Endothelial cell (in vitro differentiated cells): Measurements from ENCODE around the gene TGIF2. TPM values are rescaled to one million over a fixed set of nuclear protein-coding genes. Genes with fewer than 3 reads are reported as not detected.

Source experiments
- DNase-seq: peaks from one replicate; pipeline ENCODE4 v3.0.0; 2021; ENCODE audit warnings: low spot score
- H3K27ac Mint-ChIP-seq: one replicate; pipeline ENCODE4 v1.8.0; 2021; ENCODE audit warnings: mixed read lengths, inconsistent platforms; ENCODE audit not compliant: unreplicated experiment
- H3K27me3 Mint-ChIP-seq: one replicate; pipeline ENCODE4 v1.8.0; 2021; ENCODE audit warnings: mild to moderate bottlenecking, moderate library complexity, mixed read lengths, inconsistent platforms; ENCODE audit not compliant: unreplicated experiment
- H3K36me3 Mint-ChIP-seq: one replicate; pipeline ENCODE4 v1.8.0; 2021; ENCODE audit warnings: mild to moderate bottlenecking, low read depth, mixed read lengths, inconsistent platforms; ENCODE audit not compliant: unreplicated experiment
- H3K4me1 Mint-ChIP-seq: one replicate; pipeline ENCODE4 v1.8.0; 2021; ENCODE audit warnings: mild to moderate bottlenecking, mixed read lengths, inconsistent platforms; ENCODE audit not compliant: unreplicated experiment
- H3K4me3 Mint-ChIP-seq: one replicate; pipeline ENCODE4 v1.8.0; 2021; ENCODE audit warnings: mild to moderate bottlenecking, mixed read lengths, inconsistent platforms; ENCODE audit not compliant: unreplicated experiment
- H3K9me3 Mint-ChIP-seq: one replicate; pipeline ENCODE4 v1.8.0; 2021; ENCODE audit warnings: mixed read lengths, inconsistent platforms; ENCODE audit not compliant: unreplicated experiment
- CTCF ChIP-seq: fragments of 200-600 bp; sonication (generic); IDR thresholded peaks from one replicate; pipeline ENCODE4 v1.5.0; 2021; ENCODE audit warnings: antibody characterized with exemption; ENCODE audit not compliant: unreplicated experiment
- total RNA-seq: library from RNA; stranded (reverse); fragmentation: NEBNext Ultra II Directional; extraction: Animal tissue kit (Norgen Biotek cat#: 25700); gene quantifications from one replicate; pipeline ENCODE4 v1.2.1, GENCODE V29; 2021; ENCODE audit not compliant: unreplicated experiment

TGIF2 gene
- total RNA-seq, 1 donor from 2014 or later, result 43.7 TPM

- H3K27ac Mint-ChIP-seq, result no peak overlapping the region
- peaks cover 24% of the 10 kb centered on the region for H3K36me3 Mint-ChIP-seq
- no peak for TF ChIP-seq CTCF
Measured at GRCh38 chr20:36528176-36528874, 45.1 kb upstream of the TGIF2 start.

GRCh38 chr20:36528875-36529417, 44.5 kb upstream of the TGIF2 start:
- peaks cover 8% of the 10 kb centered on the region for H3K27me3 Mint-ChIP-seq
- H3K9me3 Mint-ChIP-seq, result no peaks in the 10 kb centered on the region
- DNase-seq, result no peak
- H3K4me1 Mint-ChIP-seq, result peaks cover 5% of the 10 kb centered on the region
- peaks cover 24% of the 10 kb centered on the region for H3K36me3 Mint-ChIP-seq
- H3K27ac Mint-ChIP-seq, result peak overlapping the region; percentile 18
- no peak overlapping the region for H3K4me3 Mint-ChIP-seq
- no peak for TF ChIP-seq CTCF

More at GRCh38 chr20:36528176-36528874, 45.1 kb upstream of the TGIF2 start:
- no peak for DNase-seq
- Mint-ChIP-seq H3K27me3 (peaks cover 8% of the 10 kb centered on the region), H3K4me1 (peaks cover 5% of the 10 kb centered on the region), H3K4me3 (no peak overlapping the region), H3K9me3 (no peaks in the 10 kb centered on the region)

- Mint-ChIP-seq H3K36me3 (peaks cover 10% of the 10 kb centered on the region), H3K27ac (peak overlapping the region; percentile 16), H3K4me3 (no peak overlapping the region), H3K27me3 (peaks cover 8% of the 10 kb centered on the region), H3K9me3 (no peaks in the 10 kb centered on the region), H3K4me1 (peaks cover 5% of the 10 kb centered on the region)
- no peak for TF ChIP-seq CTCF
- DNase-seq, result no peak
Measured at GRCh38 chr20:36532388-36532787, 41.0 kb upstream of the TGIF2 start.

GRCh38 chr20:36532822-36533221, 40.6 kb upstream of the TGIF2 start:
- Mint-ChIP-seq H3K27ac (peak overlapping the region; percentile 16), H3K27me3 (peaks cover 8% of the 10 kb centered on the region), H3K36me3 (peaks cover 7% of the 10 kb centered on the region), H3K9me3 (no peaks in the 10 kb centered on the region), H3K4me1 (peaks cover 5% of the 10 kb centered on the region), H3K4me3 (no peak overlapping the region)
- TF ChIP-seq CTCF, result no peak
- DNase-seq, result no peak

GRCh38 chr20:36538026-36538722, 35.2 kb upstream of the TGIF2 start:
- peaks cover 6% of the 10 kb centered on the region for H3K27me3 Mint-ChIP-seq
- H3K27ac Mint-ChIP-seq, result no peak overlapping the region
- no peaks in the 10 kb centered on the region for H3K9me3 Mint-ChIP-seq
- no peak for DNase-seq
- no peak for TF ChIP-seq CTCF
- no peak overlapping the region for H3K4me3 Mint-ChIP-seq
- peaks cover 17% of the 10 kb centered on the region for H3K4me1 Mint-ChIP-seq
- no peaks in the 10 kb centered on the region for H3K36me3 Mint-ChIP-seq
